ENCODE data around the gene MALT1.

MALT1 gene

DNA sequence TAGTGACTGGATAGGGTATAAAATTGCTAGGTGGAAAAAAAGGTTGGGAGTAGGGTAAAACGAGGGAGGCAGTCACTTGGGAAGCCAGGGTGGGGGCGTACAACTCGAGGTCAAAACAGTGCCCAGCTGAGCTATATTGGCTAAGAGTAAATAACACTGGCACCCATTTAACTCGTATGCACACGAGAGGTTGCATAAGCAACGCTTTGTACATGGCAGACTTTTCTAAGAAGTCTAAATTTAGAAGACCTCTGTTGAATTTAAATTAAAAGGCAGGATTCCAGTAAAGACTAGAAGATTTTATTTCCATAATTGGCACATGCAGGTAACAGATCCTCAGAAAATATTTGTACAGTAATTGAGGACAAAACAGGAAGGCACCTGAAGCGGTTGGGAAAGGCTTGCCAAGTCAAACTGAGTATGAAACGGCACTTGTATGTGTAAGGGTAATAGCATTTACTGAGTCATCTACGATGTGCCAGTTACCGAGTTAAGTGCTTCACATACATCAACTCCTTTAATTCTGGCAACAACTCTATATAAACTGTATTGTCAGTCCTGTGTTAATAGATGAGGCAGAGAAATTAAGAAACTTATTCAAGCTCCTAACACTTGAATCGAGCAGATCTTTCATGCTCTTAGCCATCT lies 1.4 kb upstream of the MALT1 start:
- H3K27ac ChIP-seq (ENCODE audit: low read length): no peak overlapping the region
- no peak for DNase-seq (ENCODE audit: low read depth, low spot score)
- no CpG with 5 or more reads among the region's 11 CpGs for WGBS (ENCODE audit: insufficient coverage, insufficient read length)
- no peaks in the 10 kb centered on the region for H3K27me3 ChIP-seq (ENCODE audit: control insufficient read depth, insufficient read depth, low read length)
- H3K9me3 ChIP-seq (ENCODE audit: control insufficient read depth, insufficient read depth, low read length): no peaks in the 10 kb centered on the region
- H3K36me3 ChIP-seq (ENCODE audit: control insufficient read depth, insufficient read depth, low read length): no peaks in the 10 kb centered on the region
- H3K4me3 ChIP-seq (ENCODE audit: low read length): no peak overlapping the region
- no peaks in the 10 kb centered on the region for H3K4me1 ChIP-seq (ENCODE audit: control insufficient read depth, insufficient read depth, low read length)

DNA sequence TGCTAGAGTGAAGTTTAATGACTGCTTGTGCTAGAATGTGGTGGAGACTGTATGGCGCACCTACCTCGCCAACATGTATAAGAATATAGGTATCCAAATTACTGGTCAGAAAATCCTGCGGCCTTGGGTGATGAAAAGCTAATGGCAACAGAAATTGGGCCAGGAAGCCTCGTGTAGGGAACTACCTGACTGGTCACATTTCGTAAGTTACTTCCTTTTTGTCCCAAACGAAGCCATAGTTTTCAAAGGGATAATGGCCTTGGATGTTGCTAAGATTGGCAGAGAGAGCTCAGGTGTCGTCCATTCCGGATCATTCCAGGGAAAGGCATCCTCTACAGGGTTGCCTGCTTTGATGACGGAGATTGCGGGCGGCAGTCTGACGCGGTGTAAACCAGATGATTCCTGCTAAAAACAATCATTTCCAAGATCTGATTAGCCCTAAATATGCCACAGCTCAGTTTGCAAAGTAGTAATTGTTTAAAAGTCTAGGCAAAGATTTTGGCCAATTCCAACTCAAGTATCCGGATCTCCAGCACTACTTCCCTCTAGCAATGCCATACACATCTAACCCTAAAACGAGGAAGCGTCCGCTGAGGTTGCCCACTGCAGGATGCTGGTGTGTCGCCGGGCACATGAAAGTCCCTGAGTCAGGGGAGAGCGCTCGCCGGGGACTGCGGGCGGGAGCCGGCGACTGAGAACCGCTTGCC lies 708 bp upstream of the MALT1 start:
- Histone ChIP-seq H3K36me3 (ENCODE audit: control insufficient read depth, insufficient read depth, low read length) (no peaks in the 10 kb centered on the region), H3K9me3 (ENCODE audit: control insufficient read depth, insufficient read depth, low read length) (no peaks in the 10 kb centered on the region), H3K4me1 (ENCODE audit: control insufficient read depth, insufficient read depth, low read length) (no peaks in the 10 kb centered on the region), H3K27me3 (ENCODE audit: control insufficient read depth, insufficient read depth, low read length) (no peaks in the 10 kb centered on the region), H3K27ac (ENCODE audit: low read length) (no peak overlapping the region), H3K4me3 (ENCODE audit: low read length) (peak overlapping the region; percentile 71; the same call in 1 of the 2 replicates)
- DNase-seq (ENCODE audit: low read depth, low spot score): peak; percentile 35
- no CpG with 5 or more reads among the region's 27 CpGs for WGBS (ENCODE audit: insufficient coverage, insufficient read length)

DNA sequence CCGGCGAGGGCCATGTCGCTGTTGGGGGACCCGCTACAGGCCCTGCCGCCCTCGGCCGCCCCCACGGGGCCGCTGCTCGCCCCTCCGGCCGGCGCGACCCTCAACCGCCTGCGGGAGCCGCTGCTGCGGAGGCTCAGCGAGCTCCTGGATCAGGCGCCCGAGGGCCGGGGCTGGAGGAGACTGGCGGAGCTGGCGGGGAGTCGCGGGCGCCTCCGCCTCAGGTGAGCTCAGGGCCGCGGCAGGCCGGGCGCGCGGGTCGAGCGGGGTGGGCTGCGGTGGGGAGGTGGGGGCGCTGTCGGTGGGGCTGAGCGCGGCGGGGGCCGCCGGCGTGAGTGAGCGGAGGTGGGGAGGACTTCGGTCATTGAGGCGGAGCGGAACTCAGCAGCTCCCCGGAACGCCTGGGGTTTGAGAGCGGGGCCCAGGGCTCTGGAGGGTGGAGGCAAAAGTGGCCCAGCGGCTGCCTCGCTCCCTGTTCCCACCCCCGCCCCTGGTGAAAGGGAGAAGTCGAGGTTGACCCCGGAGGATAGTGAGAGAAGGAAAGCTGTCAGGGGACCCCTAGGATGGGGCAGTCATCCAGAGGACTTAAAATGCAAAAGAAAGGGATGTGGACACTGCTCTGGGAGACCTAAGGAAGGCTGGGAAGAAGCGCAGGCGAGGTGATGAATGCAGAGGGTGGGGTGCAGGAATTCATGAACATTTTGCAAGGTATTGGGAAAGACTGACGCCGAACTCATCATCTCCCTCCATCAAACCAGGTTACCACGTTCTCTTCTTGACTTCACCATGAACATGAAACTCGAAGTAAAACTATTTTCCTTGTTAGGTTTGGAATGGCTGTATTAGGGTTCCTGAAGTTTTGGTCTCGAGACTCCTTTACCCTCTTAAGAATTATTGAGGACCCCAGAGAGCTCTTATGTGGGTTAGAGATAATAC lies 633 bp downstream of the MALT1 start:
- peak overlapping the region; percentile 59; the same call in 1 of the 2 replicates for H3K4me3 ChIP-seq (ENCODE audit: low read length)
- H3K4me1 ChIP-seq (ENCODE audit: control insufficient read depth, insufficient read depth, low read length): no peaks in the 10 kb centered on the region
- DNase-seq (ENCODE audit: low read depth, low spot score): no peak
- H3K9me3 ChIP-seq (ENCODE audit: control insufficient read depth, insufficient read depth, low read length): no peaks in the 10 kb centered on the region
- no peaks in the 10 kb centered on the region for H3K27me3 ChIP-seq (ENCODE audit: control insufficient read depth, insufficient read depth, low read length)
- WGBS (ENCODE audit: insufficient coverage, insufficient read length): no CpG with 5 or more reads among the region's 64 CpGs
- H3K27ac ChIP-seq (ENCODE audit: low read length): no peak overlapping the region
- no peaks in the 10 kb centered on the region for H3K36me3 ChIP-seq (ENCODE audit: control insufficient read depth, insufficient read depth, low read length)

DNA sequence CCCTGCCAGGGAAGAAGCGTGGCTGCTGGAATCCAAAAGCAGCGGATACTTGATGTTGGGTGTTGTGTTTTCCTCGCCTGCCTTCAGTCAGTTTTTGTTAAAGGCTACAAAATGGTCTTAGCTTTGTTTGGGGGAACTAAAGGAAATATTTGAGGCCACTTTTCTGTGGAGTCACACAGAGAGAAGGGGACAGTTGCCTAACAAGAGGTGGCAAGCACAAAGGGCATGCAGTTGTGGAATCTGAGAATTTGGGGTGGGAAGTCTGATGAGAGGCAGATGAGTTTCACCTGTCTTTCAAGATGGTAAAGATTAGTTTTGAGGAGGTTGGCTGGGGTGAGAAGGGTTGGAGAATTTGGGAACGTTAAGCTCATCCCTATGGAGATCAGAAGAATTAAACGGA lies 2.9 kb downstream of the MALT1 start:
- Histone ChIP-seq H3K27me3 (ENCODE audit: control insufficient read depth, insufficient read depth, low read length) (no peaks in the 10 kb centered on the region), H3K27ac (ENCODE audit: low read length) (no peak overlapping the region), H3K36me3 (ENCODE audit: control insufficient read depth, insufficient read depth, low read length) (no peaks in the 10 kb centered on the region), H3K4me1 (ENCODE audit: control insufficient read depth, insufficient read depth, low read length) (no peaks in the 10 kb centered on the region), H3K9me3 (ENCODE audit: control insufficient read depth, insufficient read depth, low read length) (no peaks in the 10 kb centered on the region), H3K4me3 (ENCODE audit: low read length) (no peak overlapping the region)
- no CpG with 5 or more reads among the region's 5 CpGs for WGBS (ENCODE audit: insufficient coverage, insufficient read length)
- DNase-seq (ENCODE audit: low read depth, low spot score): no peak

DNA sequence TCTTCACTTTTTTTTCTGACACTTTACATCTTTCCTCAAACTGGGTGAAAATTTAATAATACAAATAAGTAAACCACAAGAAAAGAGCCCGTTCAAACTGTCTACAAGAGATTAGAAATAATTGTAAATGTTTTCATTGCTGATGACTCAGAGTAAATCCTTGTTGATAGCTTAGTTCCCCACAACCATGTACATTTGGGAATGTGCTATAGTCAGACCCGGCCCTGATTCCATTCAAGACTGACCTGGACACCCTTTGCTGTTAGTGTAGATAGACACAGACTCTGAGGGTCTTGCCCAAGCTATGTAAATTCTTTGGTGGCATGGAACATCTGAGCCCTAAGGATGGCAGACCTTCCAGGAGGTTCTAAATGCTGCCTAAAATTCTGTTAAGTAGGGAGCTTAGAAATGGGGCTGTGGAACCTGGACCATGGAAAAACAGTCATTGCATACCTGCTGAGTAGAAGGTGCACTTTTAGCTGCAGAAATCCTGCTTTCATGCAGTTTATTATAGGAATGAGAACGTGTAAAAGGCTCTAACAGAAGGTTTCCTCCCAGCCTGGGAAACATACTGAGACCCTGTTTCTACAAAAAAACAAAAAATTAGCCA lies 3.7 kb downstream of the MALT1 start:
- Histone ChIP-seq H3K27ac (ENCODE audit: low read length) (no peak overlapping the region), H3K4me1 (ENCODE audit: control insufficient read depth, insufficient read depth, low read length) (no peaks in the 10 kb centered on the region), H3K36me3 (ENCODE audit: control insufficient read depth, insufficient read depth, low read length) (no peaks in the 10 kb centered on the region), H3K27me3 (ENCODE audit: control insufficient read depth, insufficient read depth, low read length) (no peaks in the 10 kb centered on the region), H3K9me3 (ENCODE audit: control insufficient read depth, insufficient read depth, low read length) (no peaks in the 10 kb centered on the region), H3K4me3 (ENCODE audit: low read length) (no peak overlapping the region)
- WGBS (ENCODE audit: insufficient coverage, insufficient read length): no CpG with 5 or more reads among the region's 3 CpGs
- DNase-seq (ENCODE audit: low read depth, low spot score): no peak

DNA sequence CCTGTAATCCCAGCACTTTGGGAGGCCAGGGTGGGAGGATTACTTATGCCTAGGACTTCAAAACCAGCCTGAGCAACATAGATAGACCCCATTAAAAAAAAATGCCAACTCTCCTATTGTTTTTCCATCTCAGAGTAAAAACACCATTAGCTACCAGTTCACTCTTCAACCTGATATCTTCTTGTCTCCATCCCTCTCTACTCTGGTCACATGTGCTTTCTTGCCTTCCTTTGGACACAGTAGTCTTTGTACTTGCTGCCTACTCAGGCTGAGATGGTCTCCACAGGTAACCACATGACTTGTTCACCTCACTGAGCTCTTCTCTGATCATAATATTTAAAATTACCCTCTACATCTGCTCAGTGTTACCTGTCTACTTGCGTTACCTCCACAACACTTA lies 5.0 kb downstream of the MALT1 start:
- no peak for DNase-seq (ENCODE audit: low read depth, low spot score)
- no peak overlapping the region for H3K4me3 ChIP-seq (ENCODE audit: low read length)
- no CpG with 5 or more reads among the region's 1 CpG for WGBS (ENCODE audit: insufficient coverage, insufficient read length)
- H3K4me1 ChIP-seq (ENCODE audit: control insufficient read depth, insufficient read depth, low read length): no peaks in the 10 kb centered on the region
- H3K36me3 ChIP-seq (ENCODE audit: control insufficient read depth, insufficient read depth, low read length): no peaks in the 10 kb centered on the region
- no peak overlapping the region for H3K27ac ChIP-seq (ENCODE audit: low read length)
- H3K9me3 ChIP-seq (ENCODE audit: control insufficient read depth, insufficient read depth, low read length): no peaks in the 10 kb centered on the region
- H3K27me3 ChIP-seq (ENCODE audit: control insufficient read depth, insufficient read depth, low read length): no peaks in the 10 kb centered on the region

DNA sequence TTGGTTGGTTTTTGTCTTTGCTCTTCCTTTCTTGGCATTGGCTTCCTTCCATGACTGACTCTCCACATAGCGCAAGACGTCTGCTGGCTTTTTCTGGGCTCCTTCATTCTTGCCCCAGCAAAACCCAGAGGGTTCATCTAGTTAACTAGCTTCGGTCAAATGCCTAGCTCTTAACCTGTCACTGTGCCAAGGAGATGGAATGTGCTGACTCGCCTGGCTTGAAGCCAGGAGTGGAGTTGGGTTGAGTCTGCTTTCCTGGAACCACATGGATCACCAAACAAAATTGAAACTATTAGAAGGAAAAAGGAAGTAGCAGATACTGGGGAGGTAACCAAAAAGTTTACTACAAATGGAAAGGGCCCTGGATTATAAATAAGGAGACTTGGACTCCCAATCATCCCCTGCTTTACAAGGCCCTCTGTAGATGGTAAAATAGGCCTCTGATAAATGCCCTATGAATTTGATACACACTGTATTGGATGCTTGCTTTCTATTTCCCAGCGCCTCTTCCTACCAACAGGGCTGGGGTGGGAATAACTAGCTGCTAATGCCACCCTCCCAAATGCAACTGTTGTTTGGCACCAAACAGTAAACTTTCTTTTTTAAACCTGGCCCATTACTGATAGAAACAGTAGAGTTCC lies 11.3 kb downstream of the MALT1 start:
- DNase-seq (ENCODE audit: low read depth, low spot score): no peak
- Histone ChIP-seq H3K4me3 (ENCODE audit: low read length) (no peak overlapping the region), H3K27me3 (ENCODE audit: control insufficient read depth, insufficient read depth, low read length) (no peaks in the 10 kb centered on the region), H3K27ac (ENCODE audit: low read length) (no peak overlapping the region), H3K36me3 (ENCODE audit: control insufficient read depth, insufficient read depth, low read length) (no peaks in the 10 kb centered on the region), H3K4me1 (ENCODE audit: control insufficient read depth, insufficient read depth, low read length) (no peaks in the 10 kb centered on the region), H3K9me3 (ENCODE audit: control insufficient read depth, insufficient read depth, low read length) (no peaks in the 10 kb centered on the region)
- WGBS (ENCODE audit: insufficient coverage, insufficient read length): no CpG with 5 or more reads among the region's 5 CpGs

DNA sequence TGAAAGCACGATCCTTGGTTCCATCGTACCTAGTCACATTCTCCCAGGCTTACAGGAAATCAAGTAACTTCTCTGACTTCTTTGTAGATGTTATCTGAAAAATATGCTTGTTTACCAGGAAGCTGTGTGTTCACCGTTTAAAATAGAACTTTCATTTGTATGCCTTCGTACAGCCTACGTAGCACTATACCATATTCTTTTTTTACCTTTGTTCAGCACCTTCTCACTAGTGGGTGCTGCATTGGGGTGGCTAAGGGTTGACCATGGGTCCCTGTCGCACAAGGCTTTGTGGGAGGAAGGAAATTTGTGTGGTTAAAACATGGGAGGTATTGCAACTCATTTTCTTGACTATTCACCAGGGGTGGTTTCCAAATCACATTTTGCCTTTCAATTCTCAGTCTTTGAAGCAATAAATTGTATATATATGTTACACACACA lies 16.6 kb downstream of the MALT1 start:
- no peak overlapping the region for H3K27ac ChIP-seq (ENCODE audit: low read length)
- no peak overlapping the region for H3K4me3 ChIP-seq (ENCODE audit: low read length)
- WGBS (ENCODE audit: insufficient coverage, insufficient read length): no CpG with 5 or more reads among the region's 6 CpGs
- no peaks in the 10 kb centered on the region for H3K9me3 ChIP-seq (ENCODE audit: control insufficient read depth, insufficient read depth, low read length)
- no peaks in the 10 kb centered on the region for H3K27me3 ChIP-seq (ENCODE audit: control insufficient read depth, insufficient read depth, low read length)
- DNase-seq (ENCODE audit: low read depth, low spot score): no peak
- H3K36me3 ChIP-seq (ENCODE audit: control insufficient read depth, insufficient read depth, low read length): no peaks in the 10 kb centered on the region
- H3K4me1 ChIP-seq (ENCODE audit: control insufficient read depth, insufficient read depth, low read length): no peaks in the 10 kb centered on the region

DNA sequence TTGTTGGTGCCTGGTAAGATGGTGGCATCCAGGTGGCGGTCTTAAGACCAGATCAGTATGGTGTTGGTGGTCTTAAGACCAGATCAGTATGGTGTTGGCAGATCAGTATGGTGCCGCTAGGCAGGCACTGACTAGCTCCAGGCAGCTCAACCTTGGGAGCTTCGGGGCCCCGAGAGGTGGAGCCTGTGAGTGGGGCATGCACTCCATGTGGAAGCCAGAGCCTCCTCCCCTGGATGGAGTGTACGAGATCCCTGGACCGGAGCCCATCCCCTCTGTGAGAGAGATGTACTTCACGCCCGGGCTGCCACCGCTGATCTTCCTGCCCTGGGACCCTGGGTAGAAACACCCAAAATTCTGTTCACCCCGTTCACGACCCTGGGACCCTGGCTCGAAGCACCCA lies 19.0 kb downstream of the MALT1 start:
- Histone ChIP-seq H3K27ac (ENCODE audit: low read length) (no peak overlapping the region), H3K4me3 (ENCODE audit: low read length) (no peak overlapping the region), H3K27me3 (ENCODE audit: control insufficient read depth, insufficient read depth, low read length) (no peaks in the 10 kb centered on the region), H3K4me1 (ENCODE audit: control insufficient read depth, insufficient read depth, low read length) (no peaks in the 10 kb centered on the region), H3K9me3 (ENCODE audit: control insufficient read depth, insufficient read depth, low read length) (no peaks in the 10 kb centered on the region), H3K36me3 (ENCODE audit: control insufficient read depth, insufficient read depth, low read length) (no peaks in the 10 kb centered on the region)
- no peak for DNase-seq (ENCODE audit: low read depth, low spot score)
- no CpG with 5 or more reads among the region's 12 CpGs for WGBS (ENCODE audit: insufficient coverage, insufficient read length)

DNA sequence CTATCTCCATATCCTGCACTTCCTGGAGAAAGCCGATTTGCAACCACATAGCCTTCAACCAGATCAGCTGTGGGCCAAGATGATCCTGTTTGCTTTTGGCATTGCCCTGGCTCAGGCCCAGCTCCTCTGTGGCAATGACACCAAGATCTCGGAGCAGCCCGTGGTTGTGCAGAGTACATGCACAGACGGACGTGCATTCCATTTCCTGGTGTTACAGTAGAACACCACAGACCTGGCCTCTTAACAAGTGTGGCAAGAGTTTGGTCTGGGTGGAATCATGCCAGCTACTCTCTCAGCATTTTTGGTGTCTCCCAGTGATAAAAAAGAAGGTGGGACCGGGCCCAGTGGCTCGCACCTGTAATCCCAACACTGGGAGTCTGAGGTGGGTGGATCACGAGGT lies 20.0 kb downstream of the MALT1 start:
- no peak for DNase-seq (ENCODE audit: low read depth, low spot score)
- Histone ChIP-seq H3K4me1 (ENCODE audit: control insufficient read depth, insufficient read depth, low read length) (0 out of 2 replicates have a peak, but pooled peaks cover 1% of the 10 kb centered on the region), H3K36me3 (ENCODE audit: control insufficient read depth, insufficient read depth, low read length) (no peaks in the 10 kb centered on the region), H3K4me3 (ENCODE audit: low read length) (no peak overlapping the region), H3K27ac (ENCODE audit: low read length) (no peak overlapping the region), H3K27me3 (ENCODE audit: control insufficient read depth, insufficient read depth, low read length) (no peaks in the 10 kb centered on the region), H3K9me3 (ENCODE audit: control insufficient read depth, insufficient read depth, low read length) (no peaks in the 10 kb centered on the region)
- no CpG with 5 or more reads among the region's 8 CpGs for WGBS (ENCODE audit: insufficient coverage, insufficient read length)
